HG03432 (cell line): ENCODE data around the gene RMDN3.

Experiments
- ATAC-seq: cut with Tn5 transposase; IDR thresholded peaks from one replicate; pipeline ENCODE4 v1.9.1; 2021; ENCODE audit warnings: mild to moderate bottlenecking, moderate library complexity; ENCODE audit not compliant: unreplicated experiment

RMDN3 gene, protein sequence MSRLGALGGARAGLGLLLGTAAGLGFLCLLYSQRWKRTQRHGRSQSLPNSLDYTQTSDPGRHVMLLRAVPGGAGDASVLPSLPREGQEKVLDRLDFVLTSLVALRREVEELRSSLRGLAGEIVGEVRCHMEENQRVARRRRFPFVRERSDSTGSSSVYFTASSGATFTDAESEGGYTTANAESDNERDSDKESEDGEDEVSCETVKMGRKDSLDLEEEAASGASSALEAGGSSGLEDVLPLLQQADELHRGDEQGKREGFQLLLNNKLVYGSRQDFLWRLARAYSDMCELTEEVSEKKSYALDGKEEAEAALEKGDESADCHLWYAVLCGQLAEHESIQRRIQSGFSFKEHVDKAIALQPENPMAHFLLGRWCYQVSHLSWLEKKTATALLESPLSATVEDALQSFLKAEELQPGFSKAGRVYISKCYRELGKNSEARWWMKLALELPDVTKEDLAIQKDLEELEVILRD

DNA sequence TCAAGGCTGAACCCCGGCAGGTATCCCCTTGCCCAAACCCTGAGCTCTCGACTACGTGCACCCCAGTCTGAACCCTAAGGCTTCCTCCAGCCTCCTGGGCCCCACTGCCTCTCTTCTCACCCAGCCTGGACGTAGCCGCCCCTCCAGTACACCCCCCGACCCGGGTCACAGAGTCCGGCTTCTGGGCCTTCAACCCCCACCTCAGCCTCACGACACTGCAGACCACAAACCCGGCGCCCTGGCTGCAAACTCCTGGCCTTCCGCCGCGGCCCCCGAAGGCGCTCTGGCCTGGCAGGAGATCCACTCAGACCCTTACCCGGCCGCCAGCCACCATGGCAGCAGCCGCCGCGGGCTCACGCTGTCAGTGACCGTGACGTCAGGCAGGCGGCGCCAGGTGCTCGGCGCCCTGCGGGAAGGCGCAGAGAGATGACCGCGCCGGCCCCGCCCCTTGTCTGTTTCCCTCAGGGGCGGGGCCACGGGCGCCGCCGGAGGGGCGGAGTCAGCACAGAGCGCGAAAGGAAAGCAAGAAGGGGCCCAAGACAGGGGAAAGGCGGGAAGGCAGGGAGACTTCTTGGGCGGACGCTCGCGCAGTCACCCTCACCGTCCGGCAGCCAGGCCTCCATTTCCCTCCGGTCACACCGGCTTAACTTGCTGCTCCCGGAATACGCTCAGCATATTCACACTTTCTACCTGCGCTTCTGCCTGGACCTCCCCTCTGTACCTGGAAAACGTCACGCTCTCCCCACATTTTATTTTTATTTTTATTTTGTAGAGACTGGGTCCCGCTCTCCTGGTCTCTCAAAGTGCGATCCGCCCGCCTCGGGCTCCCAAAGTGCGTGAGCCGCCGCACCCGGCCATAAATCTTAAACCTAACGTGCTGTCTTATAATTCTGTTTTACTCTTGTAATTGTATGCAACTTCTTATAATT is at the start of gene RMDN3:
TSS of gene RMDN3 (minus strand) at position 372 of the 929 bp plus-strand sequence. CDS start 471 bp downstream, outside the sequence.
- peak; percentile 85 for ATAC-seq

- ATAC-seq, result no peak
Observed at GRCh38 chr15:40803688-40804087, 48.6 kb upstream of the RMDN3 start.

DNA sequence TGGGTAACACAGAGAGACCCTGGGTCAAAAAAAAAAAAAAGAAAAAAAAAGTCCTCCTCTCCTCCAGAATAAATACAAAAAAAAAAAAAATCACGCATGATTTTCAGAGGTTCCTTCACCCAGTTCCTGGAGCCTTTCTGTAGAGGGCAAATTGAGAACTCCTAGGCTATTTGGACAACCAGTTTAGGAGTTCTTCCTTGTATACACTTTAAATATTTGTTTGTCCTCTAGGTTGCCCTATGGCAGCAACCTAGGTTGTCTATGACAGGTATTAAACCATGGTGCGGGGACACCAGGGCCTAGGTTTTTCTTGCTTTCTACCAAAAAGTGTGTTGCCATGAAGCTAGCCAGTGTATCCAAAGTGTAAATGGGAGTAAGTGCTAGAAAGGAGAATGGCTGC is 48.0 kb upstream of the RMDN3 start:
- no peak for ATAC-seq

- no peak for ATAC-seq
Observed at GRCh38 chr15:40799523-40799922, 44.5 kb upstream of the RMDN3 start.

- no peak for ATAC-seq
Observed at GRCh38 chr15:40796512-40796911, 41.5 kb upstream of the RMDN3 start.

GRCh38 chr15:40796041-40796440 is 41.0 kb upstream of the RMDN3 start:
- no peak for ATAC-seq

- ATAC-seq, result no peak
Observed at GRCh38 chr15:40793216-40793989, 38.3 kb upstream of the RMDN3 start.

- ATAC-seq, result no peak
Observed at GRCh38 chr15:40792394-40792793, 37.3 kb upstream of the RMDN3 start.

DNA sequence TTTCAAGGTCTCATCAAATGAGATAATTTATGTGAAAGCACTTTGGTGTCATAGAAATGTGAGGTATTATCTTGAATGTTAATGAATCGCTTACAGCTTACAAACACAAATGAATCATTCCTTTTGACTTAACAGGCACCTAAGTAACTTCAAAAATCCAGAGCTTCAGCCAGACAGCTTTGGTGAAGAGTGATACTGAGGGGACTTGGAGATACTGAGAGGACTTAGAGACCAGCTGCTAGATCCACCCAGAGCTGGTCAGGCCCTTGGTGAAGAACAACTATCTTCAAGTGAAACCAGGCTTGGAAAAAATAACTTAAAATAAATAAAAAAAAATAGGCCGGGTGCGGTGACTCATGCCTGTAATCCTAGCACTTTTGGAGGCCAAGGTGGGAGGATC is 35.7 kb upstream of the RMDN3 start:
- ATAC-seq, result no peak

DNA sequence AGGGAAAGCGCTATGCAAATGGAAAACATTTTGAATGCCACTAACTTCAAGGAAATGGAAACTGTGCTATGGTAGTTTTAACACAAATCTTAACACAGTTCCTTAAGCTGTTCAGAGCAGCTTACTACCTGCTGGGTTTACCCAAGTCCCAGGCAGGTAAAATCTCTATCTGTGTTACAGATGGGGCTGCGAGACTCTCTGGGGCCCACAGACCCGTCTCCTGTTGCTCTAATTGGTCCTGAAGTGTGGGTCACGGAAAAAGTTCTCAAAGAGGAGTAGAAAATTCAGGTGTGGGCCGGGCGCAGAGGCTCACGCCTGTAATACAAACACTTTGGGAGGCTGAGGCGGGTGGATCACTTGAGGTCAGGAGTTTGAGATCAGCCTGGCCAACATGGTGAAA is 34.9 kb upstream of the RMDN3 start:
- no peak for ATAC-seq

- no peak for ATAC-seq
Observed at GRCh38 chr15:40789119-40789518, 34.1 kb upstream of the RMDN3 start.

DNA sequence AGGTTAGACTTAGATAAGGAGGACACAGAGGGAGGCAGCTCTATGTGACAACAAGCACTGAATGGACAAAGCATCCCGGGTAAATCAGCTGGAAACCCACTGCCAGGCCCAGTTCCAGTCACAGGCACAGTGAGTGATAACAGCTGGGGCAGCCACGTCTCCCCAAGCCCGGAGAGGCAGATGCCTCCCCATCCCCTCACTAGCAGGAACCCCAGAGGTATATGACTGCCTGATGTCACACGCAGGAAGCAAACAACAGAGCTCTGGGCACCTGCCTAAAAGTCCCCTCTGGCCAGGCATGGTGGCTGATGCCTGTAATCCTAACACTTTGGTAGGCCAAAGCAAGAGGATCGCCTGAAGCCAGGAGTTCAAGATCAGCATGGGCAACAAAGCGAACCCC is 32.9 kb upstream of the RMDN3 start:
- no peak for ATAC-seq

GRCh38 chr15:40787344-40787841 is 32.3 kb upstream of the RMDN3 start:
- no peak for ATAC-seq

GRCh38 chr15:40785814-40786213 is 30.8 kb upstream of the RMDN3 start:
- no peak for ATAC-seq

GRCh38 chr15:40785164-40785563 is 30.1 kb upstream of the RMDN3 start:
- no peak for ATAC-seq

DNA sequence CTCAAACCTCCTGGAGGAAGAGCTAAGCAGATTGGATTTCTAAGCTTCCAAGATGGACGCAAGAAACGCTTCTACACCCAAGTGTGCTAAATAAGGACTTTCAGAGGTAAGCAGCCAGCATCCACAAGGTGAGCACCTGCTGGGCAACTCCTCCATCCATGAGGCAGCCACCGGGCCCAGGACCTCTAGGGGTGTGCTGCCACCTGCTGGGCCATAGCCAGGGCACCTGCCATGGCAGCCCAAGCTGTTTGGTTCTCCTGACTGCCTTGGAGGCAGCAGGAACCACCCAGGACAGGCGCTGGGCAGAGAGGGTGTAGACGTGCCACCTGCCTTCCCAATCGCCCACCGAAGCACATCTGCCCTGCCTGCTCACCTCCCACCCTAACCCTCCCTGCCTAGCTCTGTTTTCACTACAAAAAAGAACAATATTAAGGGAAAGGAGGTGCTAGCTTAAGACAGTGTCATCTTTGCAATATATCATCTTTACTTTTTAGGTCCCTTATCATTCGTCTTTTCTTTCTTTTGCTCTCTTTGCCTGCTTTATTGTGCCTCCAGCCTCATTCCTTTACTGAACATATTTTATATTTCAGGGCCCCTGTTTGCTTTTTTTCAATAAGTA is 27.7 kb upstream of the RMDN3 start:
- peak; percentile 79 for ATAC-seq

- no peak for ATAC-seq
Observed at GRCh38 chr15:40776537-40777141, 21.6 kb upstream of the RMDN3 start.

GRCh38 chr15:40775740-40776536 is 20.9 kb upstream of the RMDN3 start:
- ATAC-seq, result no peak

- ATAC-seq, result no peak
Observed at GRCh38 chr15:40775007-40775406, 20.0 kb upstream of the RMDN3 start.
